NOMO-1 treated with dmso at 0.1 percent for 144 hours (cell line): ENCODE data around the gene PHACTR3.

Experiments
- DNase-seq: peaks from one replicate; lab custom pipeline; 2025; ENCODE audit not compliant: unreplicated experiment; lab: John Stamatoyannopoulos, UW

The PHACTR3 gene

DNA sequence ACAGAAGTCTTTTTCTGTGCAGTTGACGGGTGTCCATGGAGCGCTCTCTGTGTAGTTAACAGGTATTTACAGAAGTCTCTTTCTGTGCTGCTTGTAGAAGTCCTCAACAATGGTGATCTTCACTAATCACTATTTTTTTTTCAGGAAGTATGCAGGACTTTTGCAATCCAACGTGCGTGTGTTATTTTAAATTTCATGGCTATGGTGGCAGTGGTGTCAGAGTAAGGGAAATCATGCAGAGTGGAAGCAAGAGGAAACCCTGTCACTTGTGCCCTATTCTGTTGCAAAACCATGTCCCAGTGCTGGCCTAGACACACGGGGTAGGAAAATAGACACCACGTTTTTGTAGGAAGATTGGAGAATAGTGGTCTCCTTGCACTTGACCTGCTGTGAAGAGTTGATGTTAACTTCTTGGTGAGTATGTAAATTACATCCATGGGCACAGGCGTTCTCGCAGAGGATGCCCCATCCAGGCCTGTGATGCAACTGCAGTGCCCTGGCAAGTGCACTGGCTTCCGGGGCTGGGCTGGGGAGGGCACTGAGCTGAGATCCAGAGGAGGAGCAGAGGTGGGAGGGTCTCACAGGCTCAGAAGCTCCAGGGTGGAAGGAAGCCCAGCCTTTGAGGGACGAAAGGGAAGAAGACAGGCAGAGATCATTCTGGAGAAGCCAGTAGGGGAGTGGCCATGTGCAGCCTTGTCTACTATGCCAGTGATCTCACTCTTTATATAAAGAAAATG lies 182.6 kb downstream of the PHACTR3 start:
- DNase-seq: peak; percentile 53

DNA sequence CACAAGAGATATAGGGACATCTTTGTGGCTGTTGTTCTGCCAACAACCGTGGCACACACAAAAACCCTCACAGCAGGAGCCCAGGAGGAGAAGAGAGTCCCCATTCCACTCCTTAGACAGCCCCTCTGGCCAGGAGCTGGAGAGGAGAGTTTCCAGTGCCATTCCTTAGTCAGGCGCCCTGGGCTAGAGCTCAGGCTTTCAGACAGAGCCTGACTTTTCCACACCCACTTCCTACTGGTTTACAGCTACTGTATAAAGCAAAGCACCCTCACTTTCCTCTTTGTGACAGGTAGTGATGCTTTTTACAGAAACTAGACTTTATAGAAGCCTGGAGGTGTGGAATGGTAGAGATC lies 183.2 kb downstream of the PHACTR3 start:
- DNase-seq: no peak

DNA sequence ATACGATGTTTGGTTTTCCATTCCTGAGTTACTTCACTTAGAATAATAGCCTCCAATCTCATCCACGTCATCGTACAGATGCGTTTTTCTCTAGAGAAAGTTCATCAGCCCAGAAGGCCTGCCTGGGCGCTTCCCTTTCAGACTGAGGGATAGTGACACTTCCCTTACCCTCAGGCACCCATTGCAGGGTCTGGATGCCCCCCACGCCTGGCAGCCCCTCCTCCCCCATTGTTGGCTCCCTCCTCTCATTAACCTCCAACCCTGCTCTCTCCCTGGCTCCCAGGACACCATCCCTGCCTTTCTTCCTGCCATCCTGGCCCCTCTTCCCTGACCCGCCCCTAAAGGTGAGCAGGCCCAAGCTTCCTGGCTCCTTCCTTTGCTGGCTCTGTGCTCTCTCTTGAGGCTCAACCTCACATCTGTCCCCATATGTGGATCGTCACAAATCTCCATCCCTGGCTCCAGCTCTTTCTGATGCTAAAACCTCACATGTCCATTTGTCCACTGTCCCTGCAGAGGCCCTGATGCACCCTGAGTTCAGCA lies 183.9 kb downstream of the PHACTR3 start:
- no peak for DNase-seq

- no peak for DNase-seq
Observed at GRCh38 chr20:59788811-59789397, 184.6 kb downstream of the PHACTR3 start.

DNA sequence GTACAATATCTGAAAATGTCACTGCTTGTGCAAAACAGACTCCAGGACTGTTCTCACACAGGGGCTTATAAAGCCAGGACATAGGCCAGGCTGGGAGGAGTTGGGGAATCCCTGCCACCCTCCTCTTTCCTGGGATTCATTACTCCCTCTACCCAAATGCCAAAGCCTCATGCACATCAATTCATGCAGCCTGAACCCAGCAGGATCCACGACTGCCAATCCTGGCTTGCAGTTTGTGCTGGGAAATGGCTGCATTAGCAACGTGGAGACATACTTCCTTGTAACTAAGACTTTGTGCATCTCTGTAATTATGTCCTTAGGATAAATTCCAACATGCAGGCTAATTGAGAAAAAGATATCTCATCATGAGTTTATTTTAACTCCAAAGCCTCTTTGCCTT lies 185.3 kb downstream of the PHACTR3 start:
- no peak for DNase-seq

- no peak for DNase-seq
Observed at GRCh38 chr20:59790346-59790745, 186.0 kb downstream of the PHACTR3 start.

GRCh38 chr20:59792300-59792699 lies 188.0 kb downstream of the PHACTR3 start:
- DNase-seq: no peak

GRCh38 chr20:59794555-59794954 lies 190.2 kb downstream of the PHACTR3 start:
- DNase-seq: no peak

DNA sequence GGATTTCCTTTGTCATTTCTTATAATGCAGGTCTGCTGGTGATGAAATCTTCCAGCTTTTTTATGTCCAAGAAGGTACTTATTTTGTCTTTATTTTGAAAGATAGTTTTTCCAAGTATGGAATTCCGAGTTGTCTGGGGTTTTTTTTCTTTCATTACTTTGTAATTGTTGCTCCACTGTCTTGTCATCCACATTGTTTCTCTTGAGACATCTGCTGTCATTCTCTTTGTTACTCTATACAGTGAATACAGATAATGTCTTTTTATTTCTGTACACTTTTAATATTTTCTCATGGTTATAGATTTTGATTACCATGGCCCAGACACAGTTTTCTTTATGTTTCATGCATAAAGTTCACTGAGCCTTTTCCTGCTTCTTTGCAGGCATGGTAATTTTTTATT lies 196.0 kb downstream of the PHACTR3 start:
- DNase-seq: no peak

DNA sequence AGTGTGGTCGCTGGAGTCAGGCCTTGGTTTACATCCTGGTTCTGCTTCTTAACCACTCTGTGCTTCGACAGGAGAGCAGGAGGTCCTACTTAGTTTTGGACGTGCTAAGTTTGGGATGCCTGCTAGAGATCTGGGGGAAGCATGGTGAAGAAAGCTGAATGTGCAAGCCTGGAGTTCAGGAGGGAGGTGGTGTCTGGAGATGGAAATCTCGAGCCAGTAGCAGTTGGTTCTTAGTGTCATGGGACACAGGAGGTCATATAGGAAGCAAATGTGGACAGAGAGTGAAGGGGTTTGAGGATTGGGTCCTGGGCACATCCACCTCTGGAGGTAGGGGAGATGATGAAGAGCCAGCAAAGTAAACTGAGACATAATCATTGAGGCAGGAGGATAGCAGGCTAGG lies 197.7 kb downstream of the PHACTR3 start:
- DNase-seq: no peak

- DNase-seq: no peak
Observed at GRCh38 chr20:59802471-59803221, 198.3 kb downstream of the PHACTR3 start.

- no peak for DNase-seq
Observed at GRCh38 chr20:59804347-59804746, 200.0 kb downstream of the PHACTR3 start.

GRCh38 chr20:59804871-59805665 lies 200.7 kb downstream of the PHACTR3 start:
- no peak for DNase-seq

DNA sequence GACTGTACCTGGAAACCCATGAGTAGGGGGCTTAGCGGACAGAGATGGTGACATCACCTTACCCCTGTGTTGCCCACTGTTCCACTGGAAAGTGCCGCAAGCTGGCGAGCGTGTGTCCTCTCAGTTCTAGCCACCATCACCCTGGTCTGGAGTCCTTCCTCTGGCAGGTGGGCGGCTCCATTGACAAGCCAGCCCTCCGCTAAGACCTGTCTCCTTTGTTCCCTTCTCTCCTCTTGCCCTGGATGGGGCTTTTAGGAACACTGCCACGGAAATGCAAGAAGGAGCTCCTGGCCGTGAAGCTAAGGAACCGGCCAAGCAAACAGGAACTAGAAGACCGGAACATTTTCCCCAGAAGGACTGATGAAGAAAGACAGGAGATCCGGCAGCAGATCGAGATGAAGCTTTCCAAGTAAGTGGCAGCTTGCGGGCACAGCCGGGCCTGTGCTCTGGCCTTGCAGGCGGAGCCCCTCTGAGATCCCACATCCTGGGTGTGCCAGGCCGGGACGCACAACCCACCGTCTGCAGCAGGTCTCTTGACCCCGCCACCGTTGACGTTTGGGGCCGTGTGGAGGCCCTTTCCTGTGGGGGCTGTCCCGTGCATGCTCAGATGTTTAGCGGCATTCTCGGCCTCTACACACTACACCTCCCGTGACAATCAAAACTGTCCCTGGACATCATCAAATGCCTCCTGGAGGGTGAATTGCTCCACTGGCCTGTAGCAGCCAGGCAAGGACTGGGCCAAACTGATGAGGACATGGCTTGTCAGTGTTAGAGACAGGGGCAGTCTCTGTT lies 201.6 kb downstream of the PHACTR3 start:
- no peak for DNase-seq

GRCh38 chr20:59806578-59806975 lies 202.2 kb downstream of the PHACTR3 start:
- no peak for DNase-seq

GRCh38 chr20:59807909-59808728 lies 203.8 kb downstream of the PHACTR3 start:
- no peak for DNase-seq

DNA sequence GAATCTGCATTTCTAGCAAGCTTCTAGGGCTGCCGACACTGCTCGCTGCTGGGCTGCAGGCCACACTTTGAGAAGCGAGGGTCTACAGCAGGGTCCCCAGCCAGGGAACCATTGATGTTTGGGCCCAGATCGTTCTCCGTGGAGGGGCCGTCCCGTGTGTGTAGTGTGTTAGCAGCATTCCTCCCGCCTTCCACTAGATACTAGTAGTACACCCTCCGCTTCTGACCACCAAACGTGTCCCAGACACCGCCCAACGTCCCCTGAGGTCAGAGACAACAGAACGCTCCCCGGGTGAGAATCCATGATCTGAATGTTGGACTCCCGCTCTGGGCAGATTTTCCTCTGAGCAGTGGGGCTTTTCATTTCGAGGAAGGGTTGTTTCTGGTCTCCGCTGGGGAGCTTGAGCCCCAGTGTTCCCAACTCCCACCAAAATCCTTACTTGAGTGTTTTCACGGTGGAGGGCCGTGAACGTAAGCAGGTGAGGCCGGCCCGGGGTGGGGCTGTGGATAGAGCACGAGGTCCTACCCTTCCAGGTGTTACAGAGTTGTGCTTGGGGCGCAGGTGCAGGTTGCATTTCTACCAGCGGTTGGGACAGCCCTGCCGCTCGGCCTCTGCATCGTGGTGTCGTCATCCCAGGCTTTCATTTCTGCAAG lies 204.5 kb downstream of the PHACTR3 start:
- no peak for DNase-seq

DNA sequence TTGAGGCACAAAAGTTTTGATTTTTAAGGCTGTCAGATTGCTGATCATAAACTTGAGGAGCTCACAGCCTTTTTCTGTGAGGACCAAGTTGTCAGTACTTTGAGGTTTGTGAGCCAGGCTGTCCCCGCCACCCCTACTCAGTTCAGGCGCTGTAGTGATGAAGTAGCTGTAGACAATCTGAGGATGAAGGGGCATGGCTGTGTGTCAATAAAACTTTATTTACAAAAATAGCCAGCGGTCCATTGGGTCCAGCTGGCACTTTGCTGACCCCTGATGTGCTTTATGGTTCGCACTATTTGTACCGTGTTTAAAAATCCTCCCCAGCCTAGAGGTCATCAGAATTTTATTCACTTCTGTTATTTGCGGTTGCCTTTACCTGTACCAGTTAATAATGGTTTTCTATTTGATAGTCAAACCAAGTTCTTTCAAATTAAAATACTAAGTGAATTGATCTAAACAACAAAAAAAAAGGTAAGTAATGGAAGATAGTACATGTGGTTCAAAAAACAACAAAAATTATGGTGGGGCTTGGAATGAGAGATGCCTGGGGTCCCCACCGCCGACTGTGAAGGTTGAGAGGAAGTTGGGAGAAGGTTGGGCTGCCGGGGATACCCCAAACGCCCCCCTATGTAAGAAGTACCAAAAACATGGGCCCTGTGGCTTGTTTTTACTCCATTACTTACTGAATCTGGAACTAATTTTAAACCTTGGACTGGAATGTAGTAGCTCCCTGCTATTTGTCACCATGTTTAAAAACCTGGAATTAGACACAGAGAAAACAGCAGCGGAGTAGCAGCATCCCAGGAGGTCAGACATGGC lies 205.5 kb downstream of the PHACTR3 start:
- DNase-seq: no peak
